GM23338 (cell line): ENCODE data around the gene TJP2. TPM values are rescaled to one million over a fixed set of nuclear protein-coding genes. Genes with fewer than 3 reads are reported as not detected.

Experiments used
- ATAC-seq: fragments of 200-7000 bp; cut with Tn5 transposase; 3 replicates; pipeline ENCODE4 v1.9.1; 2020
- DNase-seq: peaks from one replicate; pipeline ENCODE4 v3.0.0-alpha.2; 2015; ENCODE audit warnings: low spot score
- H2AFZ ChIP-seq: fragments of 200-600 bp; sonication (generic); 2 replicates; pipeline ENCODE4 v1.8.0; 2016; ENCODE audit warnings: antibody characterized with exemption, mild to moderate bottlenecking, moderate library complexity
- H3F3A ChIP-seq: fragments of 200-600 bp; sonication (generic); replicated peaks from 2 replicates; pipeline ENCODE4 v1.8.0; 2017; ENCODE audit warnings: antibody characterized with exemption, mixed run types, low read depth
- H3K27ac ChIP-seq: fragments of 200-600 bp; sonication (generic); 2 replicates; pipeline ENCODE4 v1.6.1; 2016; ENCODE audit warnings: low read depth
- H3K27me3 ChIP-seq: fragments of 200-600 bp; sonication (generic); 2 replicates; pipeline ENCODE4 v1.8.0; 2016; ENCODE audit warnings: mild to moderate bottlenecking, mixed run types, moderate library complexity; ENCODE audit not compliant: insufficient read depth
- H3K36me3 ChIP-seq: fragments of 200-600 bp; sonication (generic); 2 replicates; pipeline ENCODE4 v1.8.0; 2016; ENCODE audit warnings: mild to moderate bottlenecking; ENCODE audit not compliant: insufficient read depth
- H3K4me1 ChIP-seq: fragments of 200-600 bp; sonication (generic); 2 replicates; pipeline ENCODE4 v1.8.0; 2016; ENCODE audit warnings: mild to moderate bottlenecking, moderate library complexity; ENCODE audit not compliant: insufficient read depth
- H3K4me2 ChIP-seq: fragments of 200-600 bp; sonication (generic); 2 replicates; pipeline ENCODE4 v1.7.1; 2017; ENCODE audit warnings: mixed run types
- H3K4me3 ChIP-seq: fragments of 200-600 bp; sonication (generic); 2 replicates; pipeline ENCODE4 v1.6.1; 2016; ENCODE audit warnings: mixed run types
- H3K79me2 ChIP-seq: fragments of 200-600 bp; sonication (generic); replicated peaks from 2 replicates; pipeline ENCODE4 v1.8.0; 2017; ENCODE audit warnings: mild to moderate bottlenecking; ENCODE audit not compliant: insufficient read depth
- H3K9me2 ChIP-seq: fragments of 200-600 bp; sonication (generic); 2 replicates; pipeline ENCODE4 v1.8.0; 2017; ENCODE audit not compliant: insufficient read depth
- H4K20me1 ChIP-seq: fragments of 200-600 bp; sonication (generic); replicated peaks from 2 replicates; pipeline ENCODE4 v1.8.0; 2017; ENCODE audit warnings: mild to moderate bottlenecking; ENCODE audit not compliant: insufficient read depth
- H3K27ac Mint-ChIP-seq: 2 replicates; pipeline ENCODE4 v1.8.0; 2020; ENCODE audit warnings: inconsistent platforms, mild to moderate bottlenecking, moderate library complexity, mixed read lengths
- H3K27me3 Mint-ChIP-seq: 3 replicates; pipeline ENCODE4 v1.8.0; 2022; ENCODE audit warnings: low read depth, mild to moderate bottlenecking, moderate library complexity, mixed read lengths, inconsistent platforms; ENCODE audit not compliant: insufficient read depth, poor library complexity
- H3K36me3 Mint-ChIP-seq: 3 replicates; pipeline ENCODE4 v1.8.0; 2021; ENCODE audit warnings: low read depth, mild to moderate bottlenecking, inconsistent platforms, moderate library complexity, mixed read lengths
- H3K4me1 Mint-ChIP-seq: 3 replicates; pipeline ENCODE4 v1.8.0; 2020; ENCODE audit warnings: mild to moderate bottlenecking, inconsistent platforms, mixed read lengths
- H3K4me3 Mint-ChIP-seq: 3 replicates; pipeline ENCODE4 v1.8.0; 2021; ENCODE audit warnings: moderate library complexity, mild to moderate bottlenecking, inconsistent platforms, mixed read lengths
- H3K9me3 Mint-ChIP-seq: 3 replicates; pipeline ENCODE4 v1.8.0; 2020; ENCODE audit warnings: moderate library complexity, mild to moderate bottlenecking, inconsistent platforms, mixed read lengths
- CTCF ChIP-seq, 2 experiments: fragments of 200-600 bp in 1 of 2; sonication (generic) in 1 of 2; conservative IDR thresholded peaks; 2 replicates each; pipeline versions ENCODE4 v1.5.1 to v1.6.1; 2016 to 2017; ENCODE audit warnings: antibody characterized with exemption in 2 of 2, low read depth in 2 of 2, mild to moderate bottlenecking in 2 of 2, moderate library complexity in 1 of 2
- EZH2 ChIP-seq: fragments of 200-600 bp; sonication (generic); IDR thresholded peaks from one replicate; pipeline ENCODE4 v1.8.0; 2017; ENCODE audit warnings: antibody characterized with exemption, mild to moderate bottlenecking, low read depth; ENCODE audit not compliant: unreplicated experiment
- JUNB ChIP-seq: IDR thresholded peaks from one replicate; pipeline ENCODE4 v1.6.1; 2016; ENCODE audit warnings: antibody characterized with exemption; ENCODE audit not compliant: unreplicated experiment
- ZNF114 ChIP-seq: fragments of 250-450 bp; sonication (Bioruptor Pico); IDR thresholded peaks from 2 replicates; pipeline ENCODE4 v1.5.0; 2020; ENCODE audit warnings: mild to moderate bottlenecking, moderate library complexity
- ZNF462 ChIP-seq: fragments of 250-450 bp; sonication (Bioruptor Pico); IDR thresholded peaks from 2 replicates; pipeline ENCODE4 v1.5.0; 2020; ENCODE audit warnings: mild to moderate bottlenecking, moderate library complexity
- polyA plus RNA-seq: library from polyadenylated mRNA; unstranded; fragments of >200 nt; fragmentation: Nextera tagmentation; extraction: Ambion mirVana; gene quantifications from 2 replicates; pipeline ENCODE4 v1.2.1, GENCODE V29; 2016
- total RNA-seq: library from RNA; depleted of rRNA; stranded (reverse); fragments of >200 nt; shearing (Covaris generic); gene quantifications from 2 replicates; pipeline ENCODE4 v1.2.3, GENCODE V29; 2014

TJP2 gene
- total and polyA plus RNA-seq, 2 experiments from 2014 or later, result 37.6 to 234 TPM

GRCh38 chr9:69322256-69322655 lies 148.2 kb downstream of the TJP2 start:
- no peak overlapping the region for H3K4me3 Mint-ChIP-seq
- DNase-seq, result no peak
- no peaks in the 10 kb centered on the region for H3K36me3 Mint-ChIP-seq
- peaks cover 3% of the 10 kb centered on the region; the same call in 1 of the 3 replicates for H3K9me3 Mint-ChIP-seq
- H3K27me3 Mint-ChIP-seq, result peaks cover 28% of the 10 kb centered on the region
- no peak overlapping the region for H3K4me3 ChIP-seq
- H3K27ac Mint-ChIP-seq, result no peak overlapping the region
- no peak overlapping the region for H3K27ac ChIP-seq
- H3K4me1 ChIP-seq, result peaks cover 27% of the 10 kb centered on the region
- peaks cover 4% of the 10 kb centered on the region; the same call in 1 of the 2 replicates for H3K9me2 ChIP-seq
- H4K20me1 ChIP-seq, result no peaks in the 10 kb centered on the region
- H3K79me2 ChIP-seq, result peaks cover 4% of the 10 kb centered on the region; the same call in 1 of the 2 replicates
- H2AFZ ChIP-seq, result no peak overlapping the region
- H3K4me1 Mint-ChIP-seq, result peaks cover 37% of the 10 kb centered on the region
- H3K27me3 ChIP-seq, result peaks cover 38% of the 10 kb centered on the region
- H3F3A ChIP-seq, result no peaks in the 10 kb centered on the region
- TF ChIP-seq EZH2 (no peak), ZNF462 (CRISPR knock-in tag) (no peak), JUNB (no peak), ZNF114 (no peak), CTCF (conservative IDR thresholded peaks at IDR 0.05; ENCODE audit: low read depth in 2 of 2) (no peak)
- H3K4me2 ChIP-seq, result no peak overlapping the region
- 0 out of 2 replicates have a peak, but pooled peaks cover 2% of the 10 kb centered on the region for H3K36me3 ChIP-seq
- no peak for ATAC-seq
